22Rv1 (cell line): Measurements from ENCODE around the gene NUP205.

Experiments used
- CTCF ChIP-seq: fragments of 450-650 bp; IDR thresholded peaks from 2 replicates; pipeline ENCODE4 v1.5.1; 2017; ENCODE audit warnings: mild to moderate bottlenecking
- ZFX ChIP-seq: fragments of 450-650 bp; IDR thresholded peaks from 2 replicates; pipeline ENCODE4 v1.6.1; 2017; ENCODE audit warnings: antibody characterized with exemption, borderline replicate concordance

- no peak for TF ChIP-seq CTCF
- TF ChIP-seq ZFX, result no peak
Measured at GRCh38 chr7:135557455-135558336, at the start of gene NUP205.
